B cell (primary cell): ENCODE results near the gene RAB17. TPM values are rescaled to one million over a fixed set of nuclear protein-coding genes. Genes with fewer than 3 reads are reported as not detected.

ENCODE experiments used
- ATAC-seq: fragments of 200-7000 bp; cut with Tn5 transposase; one replicate; pipeline ENCODE4 v1.10.0; 2021; ENCODE audit warnings: low read depth, mild to moderate bottlenecking, moderate number of reproducible peaks, moderate library complexity
- CTCF ChIA-PET: fragments of 350-600 bp; sonication (Branson Sonifier 250); formaldehyde crosslinking; loops from one replicate; lab custom pipeline; 2021; ENCODE audit warnings: antibody characterized with exemption, inconsistent platforms; lab: Charles Lee
- POLR2A ChIA-PET: fragments of 350-600 bp; sonication (Branson Sonifier 250); formaldehyde crosslinking; loops from one replicate; lab custom pipeline; 2021; ENCODE audit warnings: antibody characterized with exemption; lab: Charles Lee
- DNase-seq: peaks from one replicate; pipeline ENCODE4 v3.0.0; 2013
- H2AFZ ChIP-seq: 2 replicates; pipeline ENCODE4 v1.6.1; 2012; ENCODE audit warnings: mild to moderate bottlenecking, low read depth, low read length; ENCODE audit not compliant: insufficient read depth, poor library complexity, severe bottlenecking
- H3K27ac ChIP-seq, 2 donors: 1 replicate in 1 of 2; 2 replicates in 1 of 2; pipeline ENCODE4 v1.5.1; 2012 to 2013; ENCODE audit warnings: low read length in 2 of 2, mild to moderate bottlenecking in 2 of 2, moderate library complexity in 1 of 2
- H3K27me3 ChIP-seq, 4 experiments: fragments of 200-600 bp in 1 of 4; sonication (generic) in 1 of 4; replicated peaks in 1 of 4; 1 replicate in 2 of 4; 2 replicates in 2 of 4; pipeline versions ENCODE4 v1.6.1 to v1.7.0; 2013 to 2016; ENCODE audit warnings: low read length in 3 of 4, mild to moderate bottlenecking in 2 of 4, mixed read lengths in 1 of 4, moderate library complexity in 1 of 4; ENCODE audit not compliant: insufficient read depth in 4 of 4, control insufficient read depth in 3 of 4; ENCODE audit errors: control extremely low read depth in 1 of 4
- H3K36me3 ChIP-seq, 2 experiments: replicated peaks in 1 of 2; 1 replicate in 1 of 2; 2 replicates in 1 of 2; pipeline versions ENCODE4 v1.6.1 to v1.7.1; 2013; ENCODE audit warnings: low read length in 1 of 2; ENCODE audit not compliant: insufficient read depth in 2 of 2, control insufficient read depth in 1 of 2; ENCODE audit errors: control extremely low read depth in 1 of 2, extremely low read depth in 1 of 2
- H3K4me1 ChIP-seq, 2 donors: fragments of 200-600 bp in 1 of 2; sonication (generic) in 1 of 2; 1 replicate in 1 of 2; 2 replicates in 1 of 2; pipeline versions ENCODE4 v1.5.1 to v1.6.1; 2013 to 2017; ENCODE audit warnings: low read length in 2 of 2; ENCODE audit not compliant: control insufficient read depth in 2 of 2, insufficient read depth in 2 of 2
- H3K4me2 ChIP-seq: replicated peaks from 2 replicates; pipeline ENCODE3; 2012; ENCODE audit warnings: mild to moderate bottlenecking, low read depth, low read length; ENCODE audit not compliant: poor library complexity, severe bottlenecking
- H3K4me3 ChIP-seq, 5 experiments: fragments of 200-600 bp in 1 of 5; sonication (generic) in 1 of 5; 1 replicate in 3 of 5; 2 replicates in 2 of 5; pipeline versions ENCODE4 v1.5.1 to v1.7.0; 2011 to 2016; ENCODE audit warnings: low read length in 4 of 5, mild to moderate bottlenecking in 4 of 5, low read depth in 2 of 5, control low read depth in 1 of 5, moderate library complexity in 1 of 5; ENCODE audit not compliant: insufficient read depth in 1 of 5; ENCODE audit errors: control extremely low read depth in 1 of 5, extremely low read depth in 1 of 5
- H3K79me2 ChIP-seq: fragments of 200-600 bp; sonication (generic); one replicate; pipeline ENCODE4 v1.6.0; 2016; ENCODE audit warnings: low read length; ENCODE audit not compliant: control insufficient read depth, insufficient read depth
- H3K9ac ChIP-seq: fragments of 200-600 bp; sonication (generic); 2 replicates; pipeline ENCODE4 v1.6.1; 2017; ENCODE audit warnings: mild to moderate bottlenecking, low read length, moderate library complexity
- H3K9me3 ChIP-seq, 3 donors: one replicate each; pipeline versions ENCODE4 v1.6.1 to v1.7.1; 2013; ENCODE audit warnings: low read length in 2 of 3; ENCODE audit not compliant: control insufficient read depth in 2 of 3, insufficient read depth in 1 of 3; ENCODE audit errors: control extremely low read depth in 1 of 3
- H4K20me1 ChIP-seq: 2 replicates; pipeline ENCODE4 v1.6.0; 2012; ENCODE audit warnings: mild to moderate bottlenecking, low read length; ENCODE audit not compliant: insufficient read depth, control insufficient read depth, poor library complexity, severe bottlenecking
- H3K27ac Mint-ChIP-seq: one replicate; pipeline ENCODE4 v1.8.0; 2021; ENCODE audit warnings: mixed read lengths
- H3K27me3 Mint-ChIP-seq: one replicate; pipeline ENCODE4 v1.8.0; 2021; ENCODE audit warnings: mixed read lengths
- H3K4me1 Mint-ChIP-seq: one replicate; pipeline ENCODE4 v1.8.0; 2021; ENCODE audit warnings: mixed read lengths
- H3K4me3 Mint-ChIP-seq: one replicate; pipeline ENCODE4 v1.8.0; 2021; ENCODE audit warnings: mixed read lengths
- H3K9me3 Mint-ChIP-seq: one replicate; pipeline ENCODE4 v1.8.0; 2022; ENCODE audit warnings: mixed read lengths; ENCODE audit not compliant: insufficient read depth
- CTCF ChIP-seq: fragments of 200-600 bp; IDR thresholded peaks from one replicate; pipeline ENCODE4 v1.8.0; 2022; ENCODE audit warnings: antibody characterized with exemption, mild to moderate bottlenecking
- EZH2 ChIP-seq: IDR thresholded peaks from 2 replicates; pipeline ENCODE4 v1.6.1; 2012; ENCODE audit warnings: borderline replicate concordance, low read depth, mild to moderate bottlenecking, moderate library complexity, low read length; ENCODE audit not compliant: insufficient read depth, poor library complexity, severe bottlenecking
- WGBS: methylation state at CpG from one replicate; pipeline ENCODE4 v1.1.5; 2013; ENCODE audit warnings: missing lambda C conversion rate; ENCODE audit not compliant: insufficient coverage; 5-methylcytosine and 5-hydroxymethylcytosine counted together
- intact Hi-C: fragments of 100-400 bp; cut with micrococcal nuclease; formaldehyde crosslinking; loops from one replicate; pipeline ENCODE4 v1.10.0; 2022
- polyA plus RNA-seq: library from polyadenylated mRNA; depleted of rRNA; stranded (reverse); fragments of >200 nt; gene quantifications from 2 replicates; pipeline ENCODE4 v1.2.3, GENCODE V29; 2012
- total RNA-seq, 2 donors: library from RNA; stranded (reverse); fragments of 120-200 nt in 1 of 2; gene quantifications; 1 replicate in 1 of 2; 2 replicates in 1 of 2; pipeline versions ENCODE4 v1.2.3 to v1.2.4, GENCODE V29; 2013 to 2022

The RAB17 gene
- total and polyA plus RNA-seq, 2 donors (not counting 1 experiment from before 2014, with no cell fraction given) = not detected

GRCh38 chr2:237555560-237555959, 35.0 kb downstream of the RAB17 start:
- DNase-seq (no peak), ATAC-seq (no peak)
- H3K4me1 Mint-ChIP-seq = no peaks in the 10 kb centered on the region
- Histone ChIP-seq H3K9ac (no peak overlapping the region), H3K4me1 (no peaks in the 10 kb centered on the region), H3K27ac (no peak overlapping the region), H3K4me3 (no peak overlapping the region), H3K4me2 (no peak overlapping the region), H3K27me3 (peaks cover 0 to 3% (median 0%) of the 10 kb centered on the region in 4 experiments), H3K9me3 (peaks cover 2 to 13% (median 11%) of the 10 kb centered on the region in 3 donors), H3K79me2 (no peaks in the 10 kb centered on the region), H3K36me3 (no peaks in the 10 kb centered on the region), H4K20me1 (no peaks in the 10 kb centered on the region), H2AFZ (no peak overlapping the region)
- no peak overlapping the region for H3K27ac Mint-ChIP-seq
- CTCF ChIA-PET = interaction anchor here (3.7 kb wide), 1 partner anchor 17 kb away, joined by 19 read pairs; no protein-coding TSS in a partner anchor
- no CpG with 5 or more reads among the region's 1 CpG for WGBS
- intact Hi-C loops = no loop called here
- H3K27me3 Mint-ChIP-seq = peaks cover 34% of the 10 kb centered on the region
- no peaks in the 10 kb centered on the region for H3K9me3 Mint-ChIP-seq
- POLR2A ChIA-PET = no interaction called here
- no peak overlapping the region for H3K4me3 Mint-ChIP-seq
- no peak for TF ChIP-seq CTCF
- no peak for TF ChIP-seq EZH2

GRCh38 chr2:237553948-237554347, 36.6 kb downstream of the RAB17 start:
- Mint-ChIP-seq H3K27ac (no peak overlapping the region), H3K4me3 (no peak overlapping the region), H3K9me3 (no peaks in the 10 kb centered on the region), H3K4me1 (no peaks in the 10 kb centered on the region), H3K27me3 (peaks cover 29% of the 10 kb centered on the region)
- peaks cover 0 to 3% (median 0%) of the 10 kb centered on the region in 4 experiments for H3K27me3 ChIP-seq
- ATAC-seq (no peak), DNase-seq (no peak)
- H3K4me3 ChIP-seq = no peak overlapping the region
- TF ChIP-seq EZH2 (no peak), CTCF (no peak)
- ChIA-PET CTCF (no interaction called here), POLR2A (no interaction called here)
- H3K36me3 ChIP-seq = no peaks in the 10 kb centered on the region
- WGBS = 91% methylated on average over 5 of the region's 7 CpGs
- no peaks in the 10 kb centered on the region for H3K4me1 ChIP-seq
- no peaks in the 10 kb centered on the region for H3K79me2 ChIP-seq
- no peak overlapping the region for H3K4me2 ChIP-seq
- no peak overlapping the region for H3K27ac ChIP-seq
- H3K9me3 ChIP-seq = peaks cover 2 to 13% (median 11%) of the 10 kb centered on the region in 3 donors
- intact Hi-C loops = no loop called here
- H2AFZ ChIP-seq = no peak overlapping the region
- H4K20me1 ChIP-seq = no peaks in the 10 kb centered on the region
- no peak overlapping the region for H3K9ac ChIP-seq
